HEK293 (cell line): ENCODE measurements around the gene SLC6A4.
A peak's percentile ranks its signal among the peaks of the same experiment; 100 is the strongest.
"Not testable (repeated sequence)": the region's sequence is repeated elsewhere in the genome, so short reads cannot be mapped to it uniquely, and the experiment has no call there.

Experiments
- CTCF ChIA-PET: fragments of 350-600 bp; formaldehyde crosslinking; extraction: SDS; loops from one replicate; lab custom pipeline; 2021; ENCODE audit warnings: antibody characterized with exemption; lab: Yijun Ruan, JAX
- POLR2A ChIA-PET: fragments of 300-600 bp; formaldehyde crosslinking; extraction: SDS; loops from one replicate; lab custom pipeline; 2020; ENCODE audit warnings: antibody characterized with exemption, inconsistent platforms; lab: Yijun Ruan, JAX
- H3K27ac ChIP-seq: fragments of 200-500 bp; sonication (Bioruptor generic); 2 replicates; pipeline ENCODE4 v1.5.1; 2014; ENCODE audit warnings: low read depth, low read length, control low read depth, inconsistent platforms; ENCODE audit errors: extremely low read depth
- H3K36me3 ChIP-seq, 2 experiments: fragments of 200-500 bp in 1 of 2; sonication (Bioruptor generic) in 1 of 2; 1 replicate in 1 of 2; 2 replicates in 1 of 2; pipeline ENCODE4 v1.5.1; 2014 to 2017; ENCODE audit warnings: inconsistent platforms in 2 of 2, low read length in 2 of 2; ENCODE audit not compliant: control insufficient read depth in 2 of 2, insufficient read depth in 1 of 2
- H3K4me1 ChIP-seq: fragments of 200-500 bp; sonication (Bioruptor generic); 2 replicates; pipeline ENCODE4 v1.5.1; 2014; ENCODE audit warnings: mild to moderate bottlenecking, low read length, inconsistent platforms; ENCODE audit not compliant: control insufficient read depth, insufficient read depth
- H3K4me3 ChIP-seq: 2 replicates; pipeline ENCODE4 v1.5.1; 2011; ENCODE audit warnings: low read depth, mild to moderate bottlenecking, control low read depth, low read length, moderate library complexity
- H3K9me3 ChIP-seq: fragments of 200-500 bp; sonication (Bioruptor generic); 2 replicates; pipeline ENCODE4 v1.5.1; 2014; ENCODE audit warnings: low read depth, low read length, inconsistent platforms; ENCODE audit not compliant: control insufficient read depth, insufficient read depth
- FEZF1 ChIP-seq: fragments of 450-650 bp; formaldehyde crosslinking; IDR thresholded peaks from 2 replicates; pipeline ENCODE4 v1.5.1; 2016; ENCODE audit warnings: missing biosample characterization, missing genetic modification characterization
- HOXD13 ChIP-seq: sonication (generic); formaldehyde crosslinking; IDR thresholded peaks from 2 replicates; pipeline ENCODE4 v1.8.0; 2022; ENCODE audit warnings: missing genetic modification reagents, borderline replicate concordance
- KLF8 ChIP-seq: fragments of 450-650 bp; formaldehyde crosslinking; IDR thresholded peaks from 2 replicates; pipeline ENCODE4 v1.5.1; 2016; ENCODE audit warnings: missing biosample characterization, missing genetic modification characterization
- SCRT2 ChIP-seq: fragments of 450-650 bp; formaldehyde crosslinking; IDR thresholded peaks from 2 replicates; pipeline ENCODE4 v1.5.1; 2016; ENCODE audit warnings: missing biosample characterization, missing genetic modification characterization
- SP3 ChIP-seq: fragments of 450-650 bp; formaldehyde crosslinking; IDR thresholded peaks from 2 replicates; pipeline ENCODE4 v1.5.1; 2016; ENCODE audit warnings: missing biosample characterization, missing genetic modification characterization
- YY1 ChIP-seq: fragments of 450-650 bp; formaldehyde crosslinking; IDR thresholded peaks from 2 replicates; pipeline ENCODE4 v1.5.1; 2018; ENCODE audit warnings: missing biosample characterization, missing genetic modification characterization
- ZFP37 ChIP-seq: fragments of 450-650 bp; formaldehyde crosslinking; IDR thresholded peaks from 2 replicates; pipeline ENCODE4 v1.5.1; 2016; ENCODE audit warnings: missing biosample characterization, missing genetic modification characterization
- ZIC2 ChIP-seq: fragments of 450-650 bp; formaldehyde crosslinking; IDR thresholded peaks from 2 replicates; pipeline ENCODE4 v1.5.1; 2016; ENCODE audit warnings: missing biosample characterization, missing genetic modification characterization
- ZNF174 ChIP-seq: fragments of 450-650 bp; formaldehyde crosslinking; IDR thresholded peaks from 2 replicates; pipeline ENCODE4 v1.5.0; 2017; ENCODE audit warnings: missing biosample characterization, mild to moderate bottlenecking, missing genetic modification characterization
- ZNF221 ChIP-seq: fragments of 450-650 bp; formaldehyde crosslinking; IDR thresholded peaks from 2 replicates; pipeline ENCODE4 v1.5.1; 2017; ENCODE audit warnings: missing biosample characterization, missing genetic modification characterization, borderline replicate concordance
- ZNF248 ChIP-seq: fragments of 450-650 bp; formaldehyde crosslinking; IDR thresholded peaks from 2 replicates; pipeline ENCODE4 v1.5.1; 2017; ENCODE audit warnings: missing biosample characterization, missing genetic modification characterization
- ZNF341 ChIP-seq: fragments of 450-650 bp; formaldehyde crosslinking; IDR thresholded peaks from 2 replicates; pipeline ENCODE4; 2016; ENCODE audit warnings: low read depth, missing biosample characterization, missing genetic modification characterization
- ZNF350 ChIP-seq: fragments of 450-650 bp; formaldehyde crosslinking; IDR thresholded peaks from 2 replicates; pipeline ENCODE4 v1.5.0; 2017; ENCODE audit warnings: missing biosample characterization, mild to moderate bottlenecking, missing genetic modification characterization
- ZNF561 ChIP-seq: fragments of 450-650 bp; IDR thresholded peaks from 2 replicates; pipeline ENCODE4 v1.5.1; 2018; ENCODE audit warnings: missing biosample characterization, missing genetic modification characterization, borderline replicate concordance
- ZNF670 ChIP-seq: fragments of 450-650 bp; formaldehyde crosslinking; IDR thresholded peaks from 2 replicates; pipeline ENCODE4 v1.5.1; 2016; ENCODE audit warnings: missing biosample characterization, missing genetic modification characterization, low read depth
- ZNF701 ChIP-seq: fragments of 450-650 bp; formaldehyde crosslinking; IDR thresholded peaks from 2 replicates; pipeline ENCODE4 v1.5.1; 2016; ENCODE audit warnings: missing biosample characterization, missing genetic modification characterization
- TF ChIP-seq, protein P1 (sequence below): fragments of 450-650 bp; IDR thresholded peaks from 2 replicates; pipeline ENCODE4 v1.5.1; 2018; ENCODE audit warnings: missing biosample characterization, missing genetic modification characterization
- TF ChIP-seq, protein P2 (sequence below): fragments of 450-650 bp; formaldehyde crosslinking; IDR thresholded peaks from 2 replicates; pipeline ENCODE4 v1.5.1; 2016; ENCODE audit warnings: missing biosample characterization, missing genetic modification characterization
- TF ChIP-seq, protein P3 (sequence below): fragments of 450-650 bp; formaldehyde crosslinking; IDR thresholded peaks from 2 replicates; pipeline ENCODE4 v1.5.1; 2016; ENCODE audit warnings: missing biosample characterization, missing genetic modification characterization, low read depth
- TF ChIP-seq, protein P4 (sequence below): fragments of 450-650 bp; formaldehyde crosslinking; IDR thresholded peaks from 2 replicates; pipeline ENCODE4; 2016; ENCODE audit warnings: missing biosample characterization, missing genetic modification characterization

Gene SLC6A4

DNA sequence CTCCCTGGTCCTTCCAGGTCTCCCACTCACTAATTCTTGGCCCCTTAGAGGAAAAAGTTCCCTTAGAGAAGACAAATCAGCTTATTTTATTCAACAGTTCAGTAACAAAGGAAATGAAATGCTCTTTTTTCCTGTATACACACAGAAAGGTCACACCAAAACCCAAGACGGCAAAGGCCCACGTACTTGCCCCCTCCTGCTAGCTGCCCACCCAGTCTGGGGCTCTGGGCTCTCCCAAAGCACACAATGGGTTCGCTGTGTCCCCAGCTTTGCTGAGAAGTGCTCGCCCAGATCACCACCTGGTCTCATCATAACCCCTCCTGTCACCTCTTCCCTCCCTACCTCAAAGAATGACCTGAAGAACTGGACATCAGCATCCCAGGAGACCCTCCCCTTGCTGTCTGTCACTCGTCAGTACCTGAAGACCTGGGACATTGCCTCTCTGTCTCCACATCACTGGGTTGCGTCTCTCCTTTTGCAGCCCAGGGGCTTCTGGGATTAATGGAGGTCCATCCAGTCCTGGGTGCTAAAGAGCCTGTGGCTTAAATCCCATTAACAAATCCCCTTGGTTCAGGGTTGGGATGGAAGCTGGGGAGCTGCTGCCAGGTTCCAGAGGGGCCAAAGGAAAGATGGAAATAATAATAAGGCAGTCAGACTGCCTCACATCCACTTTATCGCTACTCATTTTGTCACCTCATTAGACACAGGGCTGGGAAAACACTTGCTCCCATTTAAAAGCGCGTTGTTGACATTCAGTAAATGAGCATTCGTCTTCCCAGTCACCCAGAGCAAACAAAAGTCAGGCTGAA lies 3.3 kb downstream of the SLC6A4 start:
- no peak overlapping the region for H3K27ac ChIP-seq
- ChIA-PET CTCF (interaction anchor here (1.2 kb wide), 1 partner anchor 127 kb away, joined by 5 read pairs; no protein-coding TSS in a partner anchor), POLR2A (no interaction called here)
- TF ChIP-seq FEZF1 (peak; percentile 58), ZNF248 (tag by site-specific recombination) (no peak)
- H3K4me3 ChIP-seq = no peak overlapping the region
- H3K9me3 ChIP-seq = no peaks in the 10 kb centered on the region
- peaks cover 2% of the 10 kb centered on the region; the same call in 1 of the 2 replicates for H3K4me1 ChIP-seq
- no peaks in the 10 kb centered on the region for H3K36me3 ChIP-seq

DNA sequence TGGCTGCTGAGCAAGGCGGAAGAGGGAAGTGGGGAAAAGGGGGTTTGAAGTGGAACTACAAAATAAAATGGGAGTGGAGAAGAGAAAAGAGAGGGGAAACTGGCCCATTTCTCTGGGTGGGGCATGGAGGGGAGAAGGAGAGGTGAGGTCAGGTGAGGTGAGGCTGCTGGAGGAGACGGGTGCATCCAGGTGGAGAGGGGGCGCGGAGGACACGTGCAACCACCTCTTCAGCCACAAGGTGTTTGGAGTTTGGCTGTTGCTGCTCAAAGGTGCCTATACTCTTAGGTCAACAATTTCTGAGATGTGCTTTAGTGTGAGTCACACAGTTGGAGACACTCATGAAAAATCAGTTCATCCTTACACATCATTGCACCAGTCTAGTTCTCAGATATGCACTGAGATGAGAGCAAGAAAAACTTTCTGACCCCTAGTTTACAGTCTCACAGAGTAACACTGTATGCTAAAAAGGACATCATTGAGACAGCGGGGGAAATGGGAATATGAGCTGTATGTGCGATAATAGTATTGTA lies 4.8 kb downstream of the SLC6A4 start:
- H3K36me3 ChIP-seq = no peaks in the 10 kb centered on the region

DNA sequence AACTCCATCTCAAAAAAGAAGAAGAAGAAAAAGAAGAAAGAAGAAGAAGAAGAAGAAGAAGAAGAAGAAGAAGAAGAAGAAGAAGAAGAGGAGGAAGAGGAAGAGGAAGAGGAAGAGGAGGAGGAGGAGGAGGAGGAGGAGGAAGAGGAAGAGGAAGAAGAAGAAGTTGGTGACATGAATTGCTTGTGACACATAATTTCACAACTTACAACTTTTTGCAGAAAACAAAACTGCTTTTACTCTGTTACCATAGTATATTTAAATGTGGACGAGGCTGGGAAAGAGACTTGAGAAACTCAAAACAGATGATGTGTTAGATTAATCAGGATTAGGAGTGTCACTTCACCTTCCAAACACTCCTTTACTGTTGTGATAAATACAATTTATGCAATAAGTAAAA lies 5.5 kb downstream of the SLC6A4 start:
- H3K4me3 ChIP-seq, POLR2A ChIA-PET, H3K4me1 ChIP-seq, H3K27ac ChIP-seq, CTCF ChIA-PET, H3K9me3 ChIP-seq, H3K36me3 ChIP-seq: not testable (repeated sequence)
- TF ChIP-seq, protein P1, sequence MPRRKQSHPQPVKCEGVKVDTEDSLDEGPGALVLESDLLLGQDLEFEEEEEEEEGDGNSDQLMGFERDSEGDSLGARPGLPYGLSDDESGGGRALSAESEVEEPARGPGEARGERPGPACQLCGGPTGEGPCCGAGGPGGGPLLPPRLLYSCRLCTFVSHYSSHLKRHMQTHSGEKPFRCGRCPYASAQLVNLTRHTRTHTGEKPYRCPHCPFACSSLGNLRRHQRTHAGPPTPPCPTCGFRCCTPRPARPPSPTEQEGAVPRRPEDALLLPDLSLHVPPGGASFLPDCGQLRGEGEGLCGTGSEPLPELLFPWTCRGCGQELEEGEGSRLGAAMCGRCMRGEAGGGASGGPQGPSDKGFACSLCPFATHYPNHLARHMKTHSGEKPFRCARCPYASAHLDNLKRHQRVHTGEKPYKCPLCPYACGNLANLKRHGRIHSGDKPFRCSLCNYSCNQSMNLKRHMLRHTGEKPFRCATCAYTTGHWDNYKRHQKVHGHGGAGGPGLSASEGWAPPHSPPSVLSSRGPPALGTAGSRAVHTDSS (tag by site-specific recombination) = peak; percentile 97

More for the DNA sequence above, 4.8 kb downstream of the SLC6A4 start:
- POLR2A ChIA-PET = no interaction called here
- Histone ChIP-seq H3K4me3 (no peak overlapping the region), H3K9me3 (no peaks in the 10 kb centered on the region)
- TF ChIP-seq YY1 (tag by site-specific recombination) (no peak), HOXD13 (CRISPR knock-in tag) (no peak), ZNF561 (tag by site-specific recombination) (no peak), ZNF174 (tag by site-specific recombination) (no peak), ZIC2 (no peak), KLF8 (tag by site-specific recombination) (no peak), SCRT2 (tag by site-specific recombination) (peak; percentile 47)
- TF ChIP-seq, protein P2, sequence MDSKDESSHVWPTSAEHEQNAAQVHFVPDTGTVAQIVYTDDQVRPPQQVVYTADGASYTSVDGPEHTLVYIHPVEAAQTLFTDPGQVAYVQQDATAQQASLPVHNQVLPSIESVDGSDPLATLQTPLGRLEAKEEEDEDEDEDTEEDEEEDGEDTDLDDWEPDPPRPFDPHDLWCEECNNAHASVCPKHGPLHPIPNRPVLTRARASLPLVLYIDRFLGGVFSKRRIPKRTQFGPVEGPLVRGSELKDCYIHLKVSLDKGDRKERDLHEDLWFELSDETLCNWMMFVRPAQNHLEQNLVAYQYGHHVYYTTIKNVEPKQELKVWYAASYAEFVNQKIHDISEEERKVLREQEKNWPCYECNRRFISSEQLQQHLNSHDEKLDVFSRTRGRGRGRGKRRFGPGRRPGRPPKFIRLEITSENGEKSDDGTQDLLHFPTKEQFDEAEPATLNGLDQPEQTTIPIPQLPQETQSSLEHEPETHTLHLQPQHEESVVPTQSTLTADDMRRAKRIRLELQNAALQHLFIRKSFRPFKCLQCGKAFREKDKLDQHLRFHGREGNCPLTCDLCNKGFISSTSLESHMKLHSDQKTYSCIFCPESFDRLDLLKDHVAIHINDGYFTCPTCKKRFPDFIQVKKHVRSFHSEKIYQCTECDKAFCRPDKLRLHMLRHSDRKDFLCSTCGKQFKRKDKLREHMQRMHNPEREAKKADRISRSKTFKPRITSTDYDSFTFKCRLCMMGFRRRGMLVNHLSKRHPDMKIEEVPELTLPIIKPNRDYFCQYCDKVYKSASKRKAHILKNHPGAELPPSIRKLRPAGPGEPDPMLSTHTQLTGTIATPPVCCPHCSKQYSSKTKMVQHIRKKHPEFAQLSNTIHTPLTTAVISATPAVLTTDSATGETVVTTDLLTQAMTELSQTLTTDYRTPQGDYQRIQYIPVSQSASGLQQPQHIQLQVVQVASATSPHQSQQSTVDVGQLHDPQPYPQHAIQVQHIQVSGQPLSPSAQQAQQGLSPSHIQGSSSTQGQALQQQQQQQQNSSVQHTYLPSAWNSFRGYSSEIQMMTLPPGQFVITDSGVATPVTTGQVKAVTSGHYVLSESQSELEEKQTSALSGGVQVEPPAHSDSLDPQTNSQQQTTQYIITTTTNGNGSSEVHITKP = no peak
- TF ChIP-seq, all 188 proteins: peak for 1
- H3K27ac ChIP-seq = no peak overlapping the region
- CTCF ChIA-PET = interaction anchor here (0.5 kb wide), 1 partner anchor 56 kb away, joined by 3 read pairs; no protein-coding TSS in a partner anchor
- H3K4me1 ChIP-seq = peaks cover 2% of the 10 kb centered on the region; the same call in 1 of the 2 replicates

DNA sequence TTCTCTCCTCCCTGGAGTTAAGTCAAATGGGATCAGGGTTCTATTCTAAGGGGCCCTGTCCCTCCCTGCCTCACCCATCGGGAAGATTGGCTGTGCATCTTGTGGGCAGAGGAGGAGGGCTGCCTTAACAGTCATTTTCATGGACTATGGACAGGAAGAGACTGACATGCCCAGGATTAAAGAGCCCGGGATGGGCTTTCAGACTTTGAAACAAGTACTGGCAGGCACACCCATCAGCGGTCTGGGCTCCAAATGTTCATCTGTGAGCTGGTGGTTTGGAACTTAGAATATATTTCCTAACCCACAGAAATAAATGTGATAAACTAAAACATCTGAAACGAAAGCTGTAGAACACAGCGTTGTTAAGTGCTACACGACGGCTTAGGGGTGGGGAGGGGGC lies 6.5 kb downstream of the SLC6A4 start:
- Histone ChIP-seq H3K4me3 (no peak overlapping the region), H3K4me1 (no peaks in the 10 kb centered on the region), H3K36me3 (no peaks in the 10 kb centered on the region), H3K9me3 (no peaks in the 10 kb centered on the region), H3K27ac (no peak overlapping the region)
- CTCF ChIA-PET = interaction anchor here (0.8 to 1.3 kb wide), 3 partner anchors 17 to 112 kb away, joined by 3 to 4 read pairs (median 3); no protein-coding TSS in a partner anchor
- POLR2A ChIA-PET = no interaction called here
- TF ChIP-seq ZNF670 (tag by site-specific recombination) (no peak), ZNF701 (tag by site-specific recombination) (no peak), ZNF341 (tag by site-specific recombination) (no peak), ZNF221 (no peak), SP3 (tag by site-specific recombination) (no peak), ZFP37 (tag by site-specific recombination) (no peak), ZNF350 (no peak)
- TF ChIP-seq, protein P3, sequence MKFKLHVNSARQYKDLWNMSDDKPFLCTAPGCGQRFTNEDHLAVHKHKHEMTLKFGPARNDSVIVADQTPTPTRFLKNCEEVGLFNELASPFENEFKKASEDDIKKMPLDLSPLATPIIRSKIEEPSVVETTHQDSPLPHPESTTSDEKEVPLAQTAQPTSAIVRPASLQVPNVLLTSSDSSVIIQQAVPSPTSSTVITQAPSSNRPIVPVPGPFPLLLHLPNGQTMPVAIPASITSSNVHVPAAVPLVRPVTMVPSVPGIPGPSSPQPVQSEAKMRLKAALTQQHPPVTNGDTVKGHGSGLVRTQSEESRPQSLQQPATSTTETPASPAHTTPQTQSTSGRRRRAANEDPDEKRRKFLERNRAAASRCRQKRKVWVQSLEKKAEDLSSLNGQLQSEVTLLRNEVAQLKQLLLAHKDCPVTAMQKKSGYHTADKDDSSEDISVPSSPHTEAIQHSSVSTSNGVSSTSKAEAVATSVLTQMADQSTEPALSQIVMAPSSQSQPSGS (tag by site-specific recombination) = no peak
- TF ChIP-seq, protein P4, sequence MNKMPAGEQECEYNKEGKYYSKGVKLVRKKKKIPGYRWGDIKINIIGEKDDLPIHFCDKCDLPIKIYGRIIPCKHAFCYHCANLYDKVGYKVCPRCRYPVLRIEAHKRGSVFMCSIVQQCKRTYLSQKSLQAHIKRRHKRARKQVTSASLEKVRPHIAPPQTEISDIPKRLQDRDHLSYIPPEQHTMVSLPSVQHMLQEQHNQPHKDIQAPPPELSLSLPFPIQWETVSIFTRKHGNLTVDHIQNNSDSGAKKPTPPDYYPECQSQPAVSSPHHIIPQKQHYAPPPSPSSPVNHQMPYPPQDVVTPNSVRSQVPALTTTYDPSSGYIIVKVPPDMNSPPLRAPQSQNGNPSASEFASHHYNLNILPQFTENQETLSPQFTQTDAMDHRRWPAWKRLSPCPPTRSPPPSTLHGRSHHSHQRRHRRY (tag by site-specific recombination) = no peak
- TF ChIP-seq, all 188 proteins: peak for 0
